GM18505 (cell line): ENCODE results near the gene DENND5B.

Source experiments
- ATAC-seq: cut with Tn5 transposase; IDR thresholded peaks from one replicate; pipeline ENCODE4 v1.9.1; 2021; ENCODE audit not compliant: unreplicated experiment
- POLR2A ChIP-seq: IDR thresholded peaks from 4 replicates; pipeline ENCODE4 v1.6.1; 2011; ENCODE audit warnings: borderline replicate concordance; ENCODE audit not compliant: insufficient read depth, insufficient read length; ENCODE audit errors: extremely low read depth

DENND5B gene

GRCh38 chr12:31370531-31371255 lies 220.2 kb downstream of the DENND5B start:
- no peak for ATAC-seq
- no peak for TF ChIP-seq POLR2A

GRCh38 chr12:31369712-31370521 lies 221.0 kb downstream of the DENND5B start:
- TF ChIP-seq POLR2A: no peak
- ATAC-seq: no peak

DNA sequence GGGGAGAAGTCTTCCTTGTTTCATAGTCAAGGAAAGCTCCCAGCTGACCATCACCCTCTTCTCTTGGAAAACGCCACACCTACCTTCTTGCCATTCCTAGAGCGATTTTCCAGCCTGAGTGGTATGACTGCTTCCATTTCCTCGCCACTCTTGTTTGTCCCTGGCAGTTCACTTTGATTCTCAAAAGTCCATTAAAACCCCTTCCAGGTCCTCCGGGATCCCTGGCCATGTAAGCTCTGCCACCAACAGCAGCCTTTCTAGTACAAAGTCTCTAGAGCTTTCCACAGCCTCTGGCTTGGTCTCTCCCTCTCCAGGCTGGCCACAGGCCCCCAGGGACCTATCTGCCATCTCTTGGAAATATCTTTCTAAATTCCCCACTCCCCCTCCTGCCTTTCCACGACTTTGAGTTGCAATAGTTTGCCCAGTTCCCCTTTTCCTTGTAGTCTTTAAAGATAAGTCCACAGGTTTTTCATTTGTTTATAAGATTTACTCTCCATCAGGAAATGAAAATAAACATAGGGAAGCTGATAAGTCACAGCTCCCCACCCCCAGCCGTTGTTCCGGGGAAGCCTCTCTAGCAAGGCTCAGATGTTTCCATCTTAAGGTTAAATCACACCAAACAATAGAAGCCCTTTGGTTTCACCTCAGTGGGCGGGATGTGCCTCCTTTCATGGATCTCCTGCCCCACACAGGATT lies 222.1 kb downstream of the DENND5B start:
- no peak for ATAC-seq
- no peak for TF ChIP-seq POLR2A

- ATAC-seq: no peak
- TF ChIP-seq POLR2A: no peak
Measured at GRCh38 chr12:31366104-31366621, 224.8 kb downstream of the DENND5B start.

- no peak for ATAC-seq
- no peak for TF ChIP-seq POLR2A
Measured at GRCh38 chr12:31363831-31364230, 227.1 kb downstream of the DENND5B start.

- no peak for TF ChIP-seq POLR2A
Measured at GRCh38 chr12:31363416-31363809, 227.5 kb downstream of the DENND5B start.

DNA sequence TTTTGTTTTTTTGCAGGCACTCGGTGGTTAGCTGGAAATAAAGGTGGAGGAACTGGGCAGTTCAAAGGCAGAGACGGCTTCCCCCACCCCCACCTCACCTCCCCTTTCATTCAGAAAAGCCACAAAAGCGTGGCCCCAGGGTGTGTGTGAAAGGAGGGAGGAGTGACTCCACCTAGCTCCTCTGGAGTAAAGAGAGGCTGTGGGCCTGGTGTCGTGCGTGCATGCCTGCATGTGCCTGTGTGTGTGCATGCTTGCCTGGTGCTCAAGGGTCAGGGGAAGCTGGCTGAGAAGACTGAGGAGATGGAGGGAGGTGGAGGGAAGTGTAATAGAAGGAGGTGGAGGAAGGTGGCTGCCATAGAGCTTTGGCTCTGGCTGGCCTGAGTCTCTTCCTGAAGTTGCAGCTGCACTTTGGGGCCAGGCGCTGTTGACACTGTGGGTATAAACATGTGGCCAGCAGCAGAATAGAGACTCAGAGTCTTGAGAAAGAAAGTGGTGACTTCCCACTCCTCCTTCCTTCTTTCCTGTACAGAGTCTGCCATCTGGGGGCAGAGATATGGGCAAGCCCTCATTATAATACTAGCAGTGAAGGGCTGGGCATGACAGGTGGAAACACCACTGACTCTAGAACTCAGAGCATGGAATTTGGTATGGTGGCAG lies 228.0 kb downstream of the DENND5B start:
- TF ChIP-seq POLR2A: peak; percentile 8
- peak; percentile 65 for ATAC-seq

More at GRCh38 chr12:31363416-31363809, 227.5 kb downstream of the DENND5B start:
- ATAC-seq: no peak

GRCh38 chr12:31362115-31362758 lies 228.7 kb downstream of the DENND5B start:
- no peak for TF ChIP-seq POLR2A
- ATAC-seq: peak; percentile 45

GRCh38 chr12:31361730-31362114 lies 229.2 kb downstream of the DENND5B start:
- no peak for TF ChIP-seq POLR2A
- no peak for ATAC-seq

DNA sequence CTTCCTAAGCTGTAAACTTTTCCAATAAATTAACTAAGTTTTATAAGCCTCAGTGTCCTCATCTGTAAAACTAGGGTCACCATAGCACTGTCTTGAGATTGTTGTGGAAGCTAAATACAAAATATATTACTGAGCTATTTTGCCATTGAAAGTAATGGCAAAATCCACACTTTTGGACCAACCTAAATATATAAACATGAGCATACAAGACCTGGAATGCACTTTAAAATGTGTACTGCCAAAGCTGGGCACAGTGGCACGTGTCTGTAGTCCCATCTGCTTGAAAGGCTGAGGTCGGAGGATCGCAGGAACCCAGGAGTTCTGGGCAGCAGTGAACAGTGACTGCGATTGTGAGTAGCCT lies 235.2 kb downstream of the DENND5B start:
- no peak for TF ChIP-seq POLR2A
- no peak for ATAC-seq

DNA sequence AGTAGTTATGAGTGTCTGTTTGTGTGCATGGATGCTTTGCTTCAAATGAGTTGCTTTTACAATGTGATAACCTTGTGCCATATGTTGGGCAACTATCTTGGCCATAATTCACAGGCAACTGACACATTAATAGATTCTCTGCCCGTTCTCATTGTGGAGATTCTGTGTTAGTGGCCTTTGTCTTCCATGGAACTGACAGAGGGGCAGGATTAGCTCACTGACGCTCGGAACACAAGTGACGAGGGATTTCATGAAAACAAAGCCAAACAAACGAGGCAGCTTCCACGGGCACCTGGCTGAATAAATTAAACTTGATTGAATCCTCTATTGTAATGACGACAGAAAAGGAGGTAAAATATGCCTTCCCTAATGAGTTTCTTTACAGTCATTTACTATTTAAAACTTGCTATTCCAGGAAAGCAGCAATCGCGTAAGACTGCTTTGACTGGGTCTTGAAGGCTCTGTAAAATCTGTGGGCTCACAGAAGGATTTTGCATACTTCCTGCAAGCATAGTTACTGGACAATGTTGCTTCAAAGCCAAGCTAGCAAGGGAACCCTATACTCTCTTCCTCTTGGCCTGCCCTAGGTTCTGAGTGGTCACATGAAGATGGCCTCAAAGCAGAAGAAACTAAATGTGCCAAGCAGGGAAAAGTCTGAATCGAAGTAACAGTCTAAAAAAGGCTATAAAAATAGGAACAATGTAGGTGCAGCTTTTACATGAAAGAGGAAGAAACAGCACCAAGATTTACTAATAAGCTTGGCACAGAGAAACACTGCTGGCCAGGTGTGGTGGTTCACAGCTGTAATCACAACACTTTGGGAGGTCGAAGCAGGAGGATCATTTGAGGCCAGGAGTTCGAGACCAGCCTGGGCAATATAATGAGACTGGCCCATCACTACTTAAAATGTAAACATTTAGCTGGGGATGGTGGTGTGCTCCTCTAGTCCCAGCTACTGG lies 236.9 kb downstream of the DENND5B start:
- TF ChIP-seq POLR2A: no peak

More for the DNA sequence above, 236.9 kb downstream of the DENND5B start:
- no peak for ATAC-seq
